Keratinocyte (primary cell): ENCODE results near the gene TVP23C.

Experiments used
- CTCF ChIP-seq, 3 experiments: IDR thresholded peaks in 1 of 3; conservative IDR thresholded peaks in 1 of 3; optimal IDR thresholded peaks in 1 of 3; 2 replicates in 2 of 3; 3 replicates in 1 of 3; pipeline versions ENCODE3 to v1.5.1; 2011; ENCODE audit warnings: low read length in 3 of 3, mild to moderate bottlenecking in 3 of 3, moderate library complexity in 2 of 3, control low read depth in 1 of 3, inconsistent platforms in 1 of 3; ENCODE audit not compliant: insufficient read depth in 2 of 3; ENCODE audit errors: extremely low read depth in 1 of 3
- EZH2 ChIP-seq: IDR thresholded peaks from one replicate; pipeline ENCODE4 v1.6.1; 2012; ENCODE audit warnings: inconsistent platforms, mild to moderate bottlenecking, low read length, moderate library complexity

GRCh38 chr17:15457723-15458094 lies 105.6 kb downstream of the TVP23C start:
- TF ChIP-seq CTCF (optimal IDR thresholded peaks at IDR 0.05 in 1 of 3, IDR thresholded peaks at IDR 0.05 in 1 of 3, conservative IDR thresholded peaks at IDR 0.05 in 1 of 3; ENCODE audit: extremely low read depth in 1 of 3, insufficient read depth in 2 of 3, low read length in 3 of 3) (no peak), EZH2 (no peak)
